K562 (cell line): ENCODE data around the gene CPLX3. TPM values are rescaled to one million over a fixed set of nuclear protein-coding genes. Genes with fewer than 3 reads are reported as not detected.

Source experiments
- ATAC-seq: fragments of 200-7000 bp; cut with Tn5 transposase; 3 replicates; pipeline ENCODE4 v1.9.1; 2020; ENCODE audit warnings: moderate library complexity
- BruUV-seq: library from RNA; stranded (reverse); fragments of 400-500 nt; replicated peaks from 2 replicates; lab custom pipeline; 2021; lab: Mats Ljungman, UMichigan
- CTCF ChIA-PET: fragments of 300-600 bp; formaldehyde crosslinking; extraction: SDS; loops from one replicate; lab custom pipeline; 2021; ENCODE audit warnings: low intra/inter-chr PET ratio; lab: Yijun Ruan, JAX
- POLR2A ChIA-PET: fragments of 300-600, 350-650 bp; sonication (Branson Sonifier 250); formaldehyde crosslinking; extraction: SDS; loops from one replicate; lab custom pipeline; 2021; ENCODE audit warnings: antibody characterized with exemption, inconsistent platforms; lab: Yijun Ruan, JAX
- DNase-seq, 4 experiments: peaks; one replicate each; pipeline versions ENCODE4 v3.0.0 to v3.0.0-alpha.2; 2011 to 2018; ENCODE audit warnings: low spot score in 3 of 4, mixed read lengths in 3 of 4; ENCODE audit errors: extremely low read depth in 1 of 4
- FAIRE-seq: peaks from 2 replicates; lab custom pipeline; 2011; peaks lifted over from hg19 to GRCh38; lab: Jason Lieb, UNC
- H2AFZ ChIP-seq: 2 replicates; pipeline ENCODE4 v1.6.0; 2011; ENCODE audit warnings: low read depth, low read length, control low read depth, inconsistent platforms
- H3K27ac ChIP-seq: fragments of 200-600 bp; 3 replicates; pipeline ENCODE4 v1.8.0; 2011; ENCODE audit warnings: low read depth, mild to moderate bottlenecking, control low read depth, inconsistent platforms, low read length, moderate library complexity, mixed read lengths; ENCODE audit errors: extremely low read depth
- H3K27me3 ChIP-seq, 2 experiments: fragments of 300-600 bp in 1 of 2; 2 replicates in 1 of 2; 3 replicates in 1 of 2; pipeline versions ENCODE4 v1.6.0 to v1.8.0; 2011; ENCODE audit warnings: inconsistent platforms in 2 of 2, low read length in 2 of 2, mild to moderate bottlenecking in 1 of 2, mixed read lengths in 1 of 2, moderate library complexity in 1 of 2; ENCODE audit not compliant: control insufficient read depth in 2 of 2, insufficient read depth in 2 of 2
- H3K36me3 ChIP-seq: fragments of 300-600 bp; 3 replicates; pipeline ENCODE4 v1.8.0; 2011; ENCODE audit warnings: mild to moderate bottlenecking, low read length, inconsistent platforms; ENCODE audit not compliant: control insufficient read depth, insufficient read depth
- H3K4me1 ChIP-seq, 2 experiments: fragments of 200-600 bp in 1 of 2; replicated peaks in 1 of 2; 2 replicates in 1 of 2; 3 replicates in 1 of 2; pipeline versions ENCODE4 v1.5.1 to v1.8.0; 2011; ENCODE audit warnings: inconsistent platforms in 2 of 2, low read length in 2 of 2, mild to moderate bottlenecking in 1 of 2, mixed read lengths in 1 of 2, moderate library complexity in 1 of 2; ENCODE audit not compliant: control insufficient read depth in 2 of 2, insufficient read depth in 2 of 2
- H3K4me2 ChIP-seq: 2 replicates; pipeline ENCODE4 v1.6.1; 2011; ENCODE audit warnings: low read length, control low read depth, inconsistent platforms, mixed read lengths; ENCODE audit not compliant: insufficient read depth
- H3K4me3 ChIP-seq: fragments of 200-600 bp; sonication (generic), shearing (Covaris generic); 2 replicates; pipeline ENCODE4 v1.5.1; 2016; ENCODE audit warnings: control low read depth, inconsistent platforms
- H3K79me2 ChIP-seq: fragments of 200-600 bp; 3 replicates; pipeline ENCODE4 v1.8.0; 2011; ENCODE audit warnings: low read length, inconsistent platforms; ENCODE audit not compliant: control insufficient read depth, insufficient read depth
- H3K9ac ChIP-seq, 2 experiments: 2 replicates each; pipeline versions ENCODE4 v1.6.0 to v1.6.1; 2011; ENCODE audit warnings: low read depth in 2 of 2, low read length in 2 of 2, control low read depth in 1 of 2, inconsistent platforms in 1 of 2, mild to moderate bottlenecking in 1 of 2, mixed read lengths in 1 of 2; ENCODE audit not compliant: insufficient read depth in 1 of 2
- H3K9me1 ChIP-seq: one replicate; pipeline ENCODE4 v1.6.0; 2011; ENCODE audit warnings: inconsistent platforms, mild to moderate bottlenecking, low read length, moderate library complexity; ENCODE audit not compliant: control insufficient read depth, insufficient read depth
- H3K9me3 ChIP-seq: replicated peaks from 2 replicates; pipeline ENCODE4 v1.5.1; 2011; ENCODE audit warnings: low read depth, low read length, inconsistent platforms; ENCODE audit not compliant: control insufficient read depth, insufficient read depth
- H4K20me1 ChIP-seq: replicated peaks from 2 replicates; pipeline ENCODE4 v1.6.1; 2011; ENCODE audit warnings: low read length, inconsistent platforms, mixed read lengths; ENCODE audit not compliant: control insufficient read depth, insufficient read depth
- LCOR ChIP-seq: sonication (generic); formaldehyde crosslinking; IDR thresholded peaks from 2 replicates; pipeline ENCODE4 v1.8.0; 2022; ENCODE audit warnings: mild to moderate bottlenecking, missing genetic modification reagents
- SRSF9 ChIP-seq: fragments of 200-400 bp; formaldehyde crosslinking; IDR thresholded peaks from 2 replicates; pipeline ENCODE4 v1.6.1; 2017; ENCODE audit warnings: low read depth, low read length, borderline replicate concordance
- ZNF121 ChIP-seq: sonication (generic); formaldehyde crosslinking; conservative IDR thresholded peaks from 2 replicates; pipeline ENCODE4 v1.8.0; 2022; ENCODE audit warnings: missing genetic modification reagents
- ZNF175 ChIP-seq: fragments of 200-800 bp; sonication (Bioruptor generic); IDR thresholded peaks from 2 replicates; pipeline ENCODE4 v1.6.1; 2016; ENCODE audit warnings: low read depth, mild to moderate bottlenecking, missing genetic modification characterization, missing compliant biosample characterization
- whole genome bisulfite sequencing: fragments of 100-300 bp; shearing (Covaris generic); methylation state at CpG from one replicate; pipeline ENCODE4 v1.1.6; 2016; ENCODE audit warnings: low coverage, mixed read lengths; ENCODE audit not compliant: insufficient coverage; ENCODE audit errors: missing lambda C conversion rate; 5-methylcytosine and 5-hydroxymethylcytosine counted together
- in situ Hi-C: fragments of 300-500 bp; cut with MboI; formaldehyde crosslinking; loops from 4 replicates; pipeline ENCODE4 v1.15.0; 2018; ENCODE audit warnings: inconsistent platforms, mixed read lengths
- intact Hi-C: fragments of 100-400 bp; cut with micrococcal nuclease; formaldehyde crosslinking; loops from 2 replicates; pipeline ENCODE4 v1.14.2; 2022
- polyA plus RNA-seq, 8 experiments: library from polyadenylated mRNA; depleted of rRNA in 4 of 8; stranded (reverse) in 5 of 8; unstranded in 3 of 8; fragments of >200 nt; fragmentation: Nextera tagmentation in 2 of 8; fragmentation: Illumina TruSeq in 1 of 8; extraction: Ambion mirVana in 2 of 8; extraction: Trizol in 1 of 8; gene quantifications; 2 replicates each; pipeline versions ENCODE4 v1.2.1 to v1.2.3, GENCODE V29; 2011 to 2014; ENCODE audit warnings: inconsistent platforms in 1 of 8, missing spikeins in 1 of 8
- total RNA-seq, 7 experiments: library from RNA; depleted of rRNA in 6 of 7; stranded (reverse); fragments of >200 nt in 6 of 7; fragmentation: Illumina TruSeq in 2 of 7; extraction: Trizol in 2 of 7; gene quantifications; 2 replicates each; pipeline versions ENCODE4 v1.2.1 to v1.2.3, GENCODE V29; 2011 to 2021; ENCODE audit warnings: low replicate concordance in 1 of 7

The CPLX3 gene
- total and polyA plus RNA-seq, 9 of the 15 experiments (the other 6 are each of a cell fraction or from before 2014, with no cell fraction given), result not detected

GRCh38 chr15:74795966-74796625 lies 30.3 kb upstream of the CPLX3 start:
- DNase-seq, result no peak
- H3K27me3 ChIP-seq, result no peaks in the 10 kb centered on the region
- H2AFZ ChIP-seq, result no peak overlapping the region
- H3K27ac ChIP-seq, result no peak overlapping the region
- BruUV-seq, result no TSS peak
- 83% methylated on average over 12 of the region's 14 CpGs for WGBS
- H4K20me1 ChIP-seq, result peaks cover 21% of the 10 kb centered on the region
- CTCF ChIA-PET, result interaction anchor here (0.6 kb wide), 1 partner anchor 16 kb away, joined by 3 read pairs; no protein-coding TSS in a partner anchor
- no peak for TF ChIP-seq ZNF175 (CRISPR knock-in tag)
- TF ChIP-seq SRSF9, result no peak
- TF ChIP-seq ZNF121, result peak; percentile 61
- no peak for TF ChIP-seq LCOR (CRISPR knock-in tag)
- TF ChIP-seq, all 486 proteins: peak for 1
- H3K4me3 ChIP-seq, result no peak overlapping the region
- no peaks in the 10 kb centered on the region for H3K9me3 ChIP-seq
- H3K79me2 ChIP-seq, result peaks cover 22% of the 10 kb centered on the region
- POLR2A ChIA-PET, result interaction anchor here (0.8 to 1.2 kb wide), 2 partner anchors 7 to 110 kb away, joined by 3 to 4 read pairs; partner anchors contain the start of gene FAM219B
- peaks cover 10% of the 10 kb centered on the region for H3K9me1 ChIP-seq
- H3K9ac ChIP-seq, result no peak overlapping the region
- H3K36me3 ChIP-seq, result peaks cover 63% of the 10 kb centered on the region; the same call in 2 of the 3 replicates
- no peak overlapping the region for H3K4me2 ChIP-seq
- ATAC-seq (no peak), FAIRE-seq (no peak)
- intact Hi-C loops (no loop called here), in situ Hi-C loops (no loop called here)
- H3K4me1 ChIP-seq, result peaks cover 0 to 35% of the 10 kb centered on the region in 2 experiments; a peak in 3 of 5 replicates
